HG02840 (cell line): ENCODE data around the gene ZNF436.

ENCODE experiments used
- ATAC-seq: cut with Tn5 transposase; IDR thresholded peaks from one replicate; pipeline ENCODE4 v1.9.1; 2021; ENCODE audit warnings: mild to moderate bottlenecking, moderate library complexity, moderate number of reproducible peaks; ENCODE audit not compliant: unreplicated experiment, low FRiP score

Gene ZNF436

DNA sequence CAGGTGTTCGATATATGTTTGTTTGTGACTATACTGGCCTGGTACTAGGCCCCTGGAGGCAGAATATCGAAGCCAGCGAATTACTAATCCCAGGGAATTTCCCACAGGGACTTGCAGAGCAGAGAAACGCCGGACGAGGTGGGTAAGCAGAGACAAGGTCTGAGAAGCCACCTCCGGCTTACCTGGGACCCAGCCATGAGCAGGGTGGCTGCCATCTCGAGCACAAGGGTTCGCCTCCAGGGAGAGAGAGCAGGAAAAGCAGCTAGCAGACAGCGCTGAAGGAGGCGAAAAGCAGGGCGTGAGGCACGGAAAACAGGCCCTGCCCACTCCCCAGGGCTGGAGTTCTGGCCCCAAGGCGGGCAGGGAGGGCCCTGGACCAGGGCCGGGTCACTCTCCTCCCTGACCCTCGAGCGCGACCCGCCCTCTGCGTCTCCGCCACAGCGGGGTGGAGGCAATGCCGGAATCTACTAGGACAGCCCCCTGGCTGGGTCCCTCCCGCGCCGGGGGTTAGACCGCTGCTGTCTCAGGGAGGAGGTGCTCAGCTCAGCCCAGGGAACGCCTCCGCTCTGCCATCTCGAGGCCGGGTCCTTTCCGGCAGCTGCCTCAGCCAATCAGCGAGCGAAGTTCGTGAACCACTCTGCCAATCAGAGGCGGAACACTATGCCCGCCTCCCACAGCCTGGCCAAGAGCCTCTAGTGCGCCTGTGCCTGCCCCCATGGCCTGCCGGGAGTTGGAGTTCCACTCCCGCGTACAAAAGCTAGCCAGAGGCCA is 1.7 kb downstream of the ZNF436 start:
- peak; percentile 95 for ATAC-seq

GRCh38 chr1:23367451-23367790 is 2.2 kb downstream of the ZNF436 start:
- no peak for ATAC-seq

- ATAC-seq = no peak
Observed at GRCh38 chr1:23366598-23366997, 3.0 kb downstream of the ZNF436 start.

- ATAC-seq = no peak
Observed at GRCh38 chr1:23366146-23366545, 3.5 kb downstream of the ZNF436 start.

DNA sequence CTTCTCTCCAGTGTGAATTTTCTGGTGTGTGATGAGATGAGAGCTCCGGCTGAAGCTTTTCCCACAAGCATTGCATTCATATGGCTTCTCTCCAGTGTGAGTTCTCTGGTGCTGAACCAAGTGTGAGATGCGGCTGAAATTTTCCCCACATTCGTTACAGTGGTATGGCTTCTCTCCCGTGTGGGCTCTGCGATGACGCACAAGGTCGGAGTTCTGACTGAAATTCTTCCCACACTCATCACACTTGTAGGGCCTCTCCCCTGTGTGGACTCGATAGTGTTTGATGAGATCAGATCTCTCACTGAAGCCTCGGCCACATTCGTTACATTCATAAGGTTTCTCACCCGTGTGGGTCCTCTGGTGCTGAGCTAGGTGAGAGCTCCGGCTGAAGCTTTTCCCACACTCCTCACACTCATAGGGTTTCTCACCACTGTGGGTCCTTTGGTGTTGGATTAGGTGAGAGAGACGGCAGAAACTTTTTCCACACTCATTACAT is 7.4 kb downstream of the ZNF436 start:
- ATAC-seq = no peak

- ATAC-seq = no peak
Observed at GRCh38 chr1:23358310-23358875, 11.2 kb downstream of the ZNF436 start.

DNA sequence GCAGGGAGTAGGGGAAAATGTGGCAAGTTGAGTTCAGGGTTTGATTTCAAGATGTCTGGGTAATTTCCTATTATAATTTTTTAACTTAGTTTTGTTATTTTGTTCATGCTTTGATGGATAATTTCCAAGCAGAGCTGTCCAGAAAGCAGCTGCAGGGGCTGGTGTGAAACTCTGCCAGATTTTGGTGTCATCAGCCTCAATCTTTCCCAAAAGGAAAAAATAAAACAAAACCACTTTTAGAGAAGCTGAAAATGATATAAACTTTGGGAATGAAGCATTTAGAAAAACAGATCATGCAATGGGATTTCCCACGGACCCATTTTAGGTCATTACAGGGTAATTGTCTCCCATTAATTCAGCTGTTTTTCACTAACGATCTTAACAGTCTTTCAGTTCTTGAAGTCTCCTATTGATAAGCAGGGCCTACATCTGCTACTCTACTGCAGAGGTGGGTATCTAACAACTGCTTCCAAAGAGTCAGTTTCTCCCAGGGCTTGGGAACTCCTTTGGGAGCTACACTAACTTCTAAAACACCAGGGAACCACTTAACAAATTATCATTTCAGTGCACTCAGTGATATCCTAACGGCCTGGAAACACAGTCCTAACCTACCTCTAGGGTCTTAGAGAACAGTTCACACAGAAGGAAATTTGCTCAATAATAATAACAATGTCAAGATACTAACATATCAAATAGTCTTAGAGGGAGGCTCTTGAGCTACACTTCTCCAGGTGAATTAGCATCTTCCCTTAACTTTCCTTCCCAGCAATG is 12.3 kb downstream of the ZNF436 start:
- ATAC-seq = no peak

- no peak for ATAC-seq
Observed at GRCh38 chr1:23356471-23357137, 13.0 kb downstream of the ZNF436 start.

- no peak for ATAC-seq
Observed at GRCh38 chr1:23354245-23354644, 15.4 kb downstream of the ZNF436 start.

- no peak for ATAC-seq
Observed at GRCh38 chr1:23352096-23352695, 17.4 kb downstream of the ZNF436 start.

DNA sequence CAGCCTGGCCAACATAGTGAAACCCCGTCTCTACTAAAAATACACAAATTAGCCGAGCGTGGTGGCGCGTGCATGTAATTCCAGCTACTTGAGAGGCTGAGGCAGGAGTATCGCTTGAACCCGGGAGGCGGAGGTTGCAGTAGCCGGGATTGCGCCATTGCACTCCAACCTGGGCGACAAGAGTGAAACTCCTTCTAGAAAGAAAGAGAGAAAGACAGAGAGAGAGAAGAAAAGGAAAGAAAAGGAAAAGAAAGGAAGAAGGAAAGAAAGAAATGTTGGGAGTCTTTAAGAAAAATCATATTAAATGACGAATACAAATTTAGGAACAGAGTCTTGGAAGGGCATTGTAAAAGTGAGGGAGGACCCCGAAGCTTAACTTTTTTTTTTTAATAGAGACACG is 23.7 kb downstream of the ZNF436 start:
- no peak for ATAC-seq

GRCh38 chr1:23344987-23345472 is 24.6 kb downstream of the ZNF436 start:
- ATAC-seq = no peak

- peak; percentile 96 for ATAC-seq
Observed at GRCh38 chr1:23344111-23344986, 25.3 kb downstream of the ZNF436 start, which contains the start of gene HNRNPR. TSS of gene HNRNPR (minus strand) at chr1:23344284. CDS start at chr1:23341008, 3,276 bp downstream.

GRCh38 chr1:23343221-23344110 is 26.2 kb downstream of the ZNF436 start:
- ATAC-seq = peak; percentile 10

GRCh38 chr1:23341931-23342692 is 27.5 kb downstream of the ZNF436 start:
- ATAC-seq = no peak

DNA sequence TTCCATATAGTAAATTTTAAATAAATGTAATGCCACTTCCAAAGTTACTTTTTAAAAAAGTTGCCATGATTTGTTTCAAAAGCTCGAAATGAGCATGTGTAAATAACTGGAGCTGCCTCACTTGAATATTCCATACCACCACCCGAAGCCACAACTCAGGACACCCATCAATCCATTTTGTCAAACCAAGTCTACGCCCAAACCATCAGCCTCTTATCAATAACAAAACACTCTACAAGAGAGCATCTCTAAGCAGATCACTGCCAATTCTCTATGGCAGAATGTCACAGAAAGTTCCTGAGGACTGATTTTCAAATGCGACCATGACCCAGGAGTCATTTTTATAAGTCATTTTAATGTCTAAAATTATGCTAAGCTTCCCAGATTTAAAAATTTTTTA is 30.0 kb downstream of the ZNF436 start:
- ATAC-seq = no peak

GRCh38 chr1:23337869-23338268 is 31.8 kb downstream of the ZNF436 start:
- ATAC-seq = no peak

DNA sequence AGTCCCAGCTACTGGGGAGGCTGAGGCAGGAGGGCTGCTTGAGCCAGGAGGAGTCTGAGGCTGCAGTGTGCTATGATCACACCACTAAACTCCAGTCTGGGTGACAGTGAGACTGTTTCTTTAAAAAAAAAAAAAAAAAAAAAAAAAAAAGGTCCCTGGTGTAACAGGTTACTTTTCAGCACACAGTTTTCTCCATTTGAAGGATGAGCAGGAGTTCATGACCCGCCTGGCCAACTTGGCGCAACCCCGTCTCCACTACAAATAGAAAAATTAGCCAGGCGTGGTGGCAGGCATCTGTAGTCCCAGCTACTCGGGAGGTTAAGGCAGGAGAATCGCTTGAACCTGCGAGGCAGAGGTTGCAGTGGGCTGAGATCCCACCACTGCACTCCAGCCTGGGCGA is 37.9 kb downstream of the ZNF436 start:
- ATAC-seq = no peak
